PC-3 (cell line): Measurements from ENCODE around the gene CEP41. TPM values are rescaled to one million over a fixed set of nuclear protein-coding genes. Genes with fewer than 3 reads are reported as not detected.

Source experiments
- ATAC-seq: fragments of 200-7000 bp; cut with Tn5 transposase; 2 replicates; pipeline ENCODE4 v1.9.1; 2020; ENCODE audit warnings: mild to moderate bottlenecking, moderate library complexity
- BruUV-seq: library from RNA; stranded (reverse); fragments of 400-500 nt; replicated peaks from 2 replicates; lab custom pipeline; 2021; lab: Mats Ljungman, UMichigan
- CTCF ChIA-PET: fragments of 300-600 bp; sonication (Branson Sonifier 250); formaldehyde crosslinking; loops from one replicate; lab custom pipeline; 2022; ENCODE audit warnings: antibody characterized with exemption; lab: Charles Lee
- POLR2A ChIA-PET: fragments of 300-600 bp; sonication (Branson Sonifier 250); formaldehyde crosslinking; loops from one replicate; lab custom pipeline; 2022; ENCODE audit warnings: antibody characterized with exemption; ENCODE audit not compliant: unreplicated experiment; lab: Charles Lee
- DNase-seq: peaks from one replicate; pipeline ENCODE4 v3.0.0-alpha.2; 2015
- H2AFZ ChIP-seq: fragments of 300-600 bp; sonication (generic); 2 replicates; pipeline ENCODE4 v1.6.0; 2016; ENCODE audit warnings: antibody characterized with exemption, low read length
- H3F3A ChIP-seq: fragments of 300-600 bp; sonication (generic); one replicate; pipeline ENCODE4 v1.6.0; 2017; ENCODE audit warnings: antibody characterized with exemption, low read length, control low read depth, mild to moderate bottlenecking; ENCODE audit not compliant: unreplicated experiment
- H3K27ac ChIP-seq: fragments of 300-600 bp; sonication (generic); 2 replicates; pipeline ENCODE4 v1.5.1; 2016; ENCODE audit warnings: mild to moderate bottlenecking, low read length
- H3K27me3 ChIP-seq: fragments of 300-600 bp; sonication (generic); 2 replicates; pipeline ENCODE4 v1.6.1; 2016; ENCODE audit warnings: low read length, mixed read lengths
- H3K36me3 ChIP-seq: fragments of 300-600 bp; sonication (generic); 2 replicates; pipeline ENCODE4 v1.6.1; 2016; ENCODE audit warnings: low read depth, mixed run types, low read length, mixed read lengths
- H3K4me1 ChIP-seq: fragments of 300-600 bp; sonication (generic); 2 replicates; pipeline ENCODE4 v1.5.1; 2016; ENCODE audit warnings: low read length; ENCODE audit not compliant: insufficient read depth
- H3K4me2 ChIP-seq: fragments of 300-600 bp; sonication (generic); 2 replicates; pipeline ENCODE4 v1.6.0; 2016; ENCODE audit warnings: low read length
- H3K4me3 ChIP-seq: fragments of 300-600 bp; sonication (generic); 2 replicates; pipeline ENCODE4 v1.5.1; 2016; ENCODE audit warnings: mild to moderate bottlenecking, low read length, mixed read lengths
- H3K79me2 ChIP-seq: fragments of 300-600 bp; sonication (generic); 2 replicates; pipeline ENCODE4 v1.6.1; 2017; ENCODE audit warnings: low read length, mixed read lengths
- H3K9ac ChIP-seq: fragments of 300-600 bp; sonication (generic); 2 replicates; pipeline ENCODE4 v1.6.0; 2016; ENCODE audit warnings: mild to moderate bottlenecking, low read length
- H3K9me2 ChIP-seq: fragments of 300-600 bp; sonication (generic); replicated peaks from 2 replicates; pipeline ENCODE4 v1.6.1; 2016; ENCODE audit warnings: mixed run types, low read length, mixed read lengths
- H3K9me3 ChIP-seq: fragments of 300-600 bp; sonication (generic); 2 replicates; pipeline ENCODE4 v1.6.1; 2016; ENCODE audit warnings: low read length, mixed read lengths
- H4K20me1 ChIP-seq: fragments of 300-600 bp; sonication (generic); 2 replicates; pipeline ENCODE4 v1.6.1; 2016; ENCODE audit warnings: low read length, mixed read lengths
- EZH2 ChIP-seq: fragments of 300-600 bp; sonication (generic); IDR thresholded peaks from one replicate; pipeline ENCODE4 v1.6.1; 2017; ENCODE audit warnings: antibody characterized with exemption, mild to moderate bottlenecking, low read length; ENCODE audit not compliant: unreplicated experiment
- EZH2phosphoT487 ChIP-seq: fragments of 300-600 bp; sonication (generic); IDR thresholded peaks from 2 replicates; pipeline ENCODE4 v1.6.1; 2018; ENCODE audit warnings: mild to moderate bottlenecking, antibody characterized with exemption, low read length, borderline replicate concordance
- intact Hi-C: fragments of 100-400 bp; cut with micrococcal nuclease; formaldehyde crosslinking; loops from 2 replicates; pipeline ENCODE4 v1.9.0; 2023
- total RNA-seq: library from RNA; depleted of rRNA; stranded (reverse); fragments of >200 nt; gene quantifications from 2 replicates; pipeline ENCODE4 v1.2.3, GENCODE V29; 2014
- TF ChIP-seq, protein P1 (sequence below): fragments of 300-600 bp; sonication (generic); conservative IDR thresholded peaks from 2 replicates; pipeline ENCODE4 v1.5.1; 2017; ENCODE audit warnings: antibody characterized with exemption, low read depth, mild to moderate bottlenecking, low read length

The CEP41 gene
- total RNA-seq, 1 experiment from 2014 or later, result 10.4 TPM

DNA sequence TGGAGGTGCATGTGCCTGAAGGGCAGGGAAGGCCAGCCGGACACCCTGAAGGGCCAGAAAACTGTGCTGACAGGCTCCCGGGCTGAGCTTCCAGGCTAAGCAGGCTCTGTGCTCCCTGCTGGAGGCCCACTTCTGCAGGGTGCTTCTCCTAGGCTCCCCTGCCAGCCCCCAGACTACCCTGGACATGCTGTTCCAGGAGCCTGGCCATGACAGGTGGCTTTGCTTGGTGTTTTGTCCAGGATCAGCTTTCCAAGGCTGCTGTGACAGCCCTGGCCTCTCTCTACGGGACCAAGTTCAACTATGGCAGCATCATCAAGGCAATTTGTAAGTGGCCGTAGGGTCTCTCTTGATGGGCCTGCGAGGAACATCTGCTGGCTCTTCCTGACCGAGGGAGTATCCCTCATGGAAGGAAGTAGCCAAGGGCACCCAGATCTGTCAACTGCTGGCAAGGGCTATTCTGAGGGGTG, 55.2 kb downstream of the CEP41 start:
- TF ChIP-seq, protein P1, sequence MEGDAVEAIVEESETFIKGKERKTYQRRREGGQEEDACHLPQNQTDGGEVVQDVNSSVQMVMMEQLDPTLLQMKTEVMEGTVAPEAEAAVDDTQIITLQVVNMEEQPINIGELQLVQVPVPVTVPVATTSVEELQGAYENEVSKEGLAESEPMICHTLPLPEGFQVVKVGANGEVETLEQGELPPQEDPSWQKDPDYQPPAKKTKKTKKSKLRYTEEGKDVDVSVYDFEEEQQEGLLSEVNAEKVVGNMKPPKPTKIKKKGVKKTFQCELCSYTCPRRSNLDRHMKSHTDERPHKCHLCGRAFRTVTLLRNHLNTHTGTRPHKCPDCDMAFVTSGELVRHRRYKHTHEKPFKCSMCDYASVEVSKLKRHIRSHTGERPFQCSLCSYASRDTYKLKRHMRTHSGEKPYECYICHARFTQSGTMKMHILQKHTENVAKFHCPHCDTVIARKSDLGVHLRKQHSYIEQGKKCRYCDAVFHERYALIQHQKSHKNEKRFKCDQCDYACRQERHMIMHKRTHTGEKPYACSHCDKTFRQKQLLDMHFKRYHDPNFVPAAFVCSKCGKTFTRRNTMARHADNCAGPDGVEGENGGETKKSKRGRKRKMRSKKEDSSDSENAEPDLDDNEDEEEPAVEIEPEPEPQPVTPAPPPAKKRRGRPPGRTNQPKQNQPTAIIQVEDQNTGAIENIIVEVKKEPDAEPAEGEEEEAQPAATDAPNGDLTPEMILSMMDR, result no peak
- no peak for DNase-seq
- Histone ChIP-seq H3K9me3 (no peaks in the 10 kb centered on the region), H3K9ac (no peak overlapping the region), H3K4me2 (no peak overlapping the region), H3K79me2 (no peaks in the 10 kb centered on the region), H3K4me3 (no peak overlapping the region), H2AFZ (no peak overlapping the region), H3K9me2 (no peaks in the 10 kb centered on the region), H3K27ac (no peak overlapping the region), H3K36me3 (no peaks in the 10 kb centered on the region), H3F3A (no peaks in the 10 kb centered on the region), H4K20me1 (no peaks in the 10 kb centered on the region), H3K27me3 (no peaks in the 10 kb centered on the region), H3K4me1 (no peaks in the 10 kb centered on the region)
- ATAC-seq, result no peak
- POLR2A ChIA-PET, result no interaction called here
- no TSS peak for BruUV-seq
- intact Hi-C loops, result no loop called here
- CTCF ChIA-PET, result no interaction called here

DNA sequence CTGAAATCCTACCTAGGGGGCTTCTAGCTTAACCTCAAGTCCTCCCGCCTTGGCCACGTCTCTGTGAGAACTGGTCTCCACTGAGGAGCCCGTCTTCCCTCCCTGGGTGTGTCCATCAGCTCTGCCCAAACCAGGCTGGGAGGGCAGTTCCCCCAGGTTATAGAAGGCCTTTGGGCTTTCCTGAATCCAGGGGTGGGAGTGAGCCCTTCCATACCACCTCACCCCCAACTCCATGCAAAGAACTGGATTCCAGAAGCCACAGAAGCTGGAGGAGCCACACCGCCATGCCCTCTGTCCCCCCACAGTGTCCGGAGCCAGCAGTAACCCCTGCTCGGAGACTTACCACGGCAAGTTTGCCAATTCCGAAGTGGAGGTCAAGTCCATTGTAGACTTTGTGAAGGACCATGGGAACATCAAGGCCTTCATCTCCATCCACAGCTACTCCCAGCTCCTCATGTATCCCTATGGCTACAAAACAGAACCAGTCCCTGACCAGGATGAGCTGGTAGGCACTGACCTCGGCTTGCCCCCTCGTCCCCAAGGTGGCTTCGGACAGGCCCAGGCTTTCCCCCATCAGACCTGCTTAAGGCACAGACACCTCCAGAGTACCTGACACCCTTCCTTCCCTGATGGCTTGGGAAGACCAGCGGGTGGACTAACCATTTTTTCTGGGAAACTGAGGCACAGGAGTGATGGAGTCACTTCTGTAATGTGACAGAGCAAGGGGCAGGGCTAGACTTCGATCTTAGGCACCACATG, 55.8 kb downstream of the CEP41 start:
- DNase-seq, result no peak
- Histone ChIP-seq H3K4me3 (no peak overlapping the region), H4K20me1 (no peaks in the 10 kb centered on the region), H3K9ac (no peak overlapping the region), H3K4me2 (no peak overlapping the region), H3F3A (no peaks in the 10 kb centered on the region), H3K36me3 (no peaks in the 10 kb centered on the region), H3K79me2 (no peaks in the 10 kb centered on the region), H3K27me3 (no peaks in the 10 kb centered on the region), H3K9me3 (no peaks in the 10 kb centered on the region), H3K9me2 (no peaks in the 10 kb centered on the region), H3K4me1 (no peaks in the 10 kb centered on the region), H2AFZ (no peak overlapping the region), H3K27ac (no peak overlapping the region)
- CTCF ChIA-PET, result no interaction called here
- ATAC-seq, result no peak
- intact Hi-C loops, result no loop called here
- no TSS peak for BruUV-seq
- POLR2A ChIA-PET, result no interaction called here
- TF ChIP-seq EZH2phosphoT487, result no peak
- TF ChIP-seq EZH2, result no peak
- TF ChIP-seq, protein P1, result no peak

DNA sequence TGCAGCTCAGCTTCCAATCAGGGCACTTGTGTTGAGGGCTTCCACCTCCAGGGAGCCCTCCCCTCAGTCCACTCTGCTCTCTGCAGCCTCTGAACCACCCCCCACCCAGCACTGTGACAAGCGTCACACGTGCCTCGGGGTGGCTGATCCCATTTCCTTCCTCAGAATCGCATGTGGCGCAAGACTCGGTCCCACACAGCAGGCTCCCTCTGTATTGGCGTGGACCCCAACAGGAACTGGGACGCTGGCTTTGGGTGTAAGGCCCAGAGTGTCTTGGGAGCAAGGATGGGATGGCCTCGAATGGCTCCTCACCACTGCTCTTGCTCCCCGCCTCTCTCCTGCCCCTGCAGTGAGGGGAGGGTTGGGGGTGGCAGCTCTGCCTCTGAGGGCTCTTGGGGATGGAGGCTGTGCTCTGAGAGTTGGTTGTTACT, 56.4 kb downstream of the CEP41 start:
- H3F3A ChIP-seq, result no peaks in the 10 kb centered on the region
- intact Hi-C loops, result no loop called here
- no peaks in the 10 kb centered on the region for H4K20me1 ChIP-seq
- no peak overlapping the region for H3K4me3 ChIP-seq
- POLR2A ChIA-PET, result no interaction called here
- H3K27me3 ChIP-seq, result no peaks in the 10 kb centered on the region
- H3K4me2 ChIP-seq, result no peak overlapping the region
- BruUV-seq, result no TSS peak
- H3K4me1 ChIP-seq, result no peaks in the 10 kb centered on the region
- H3K36me3 ChIP-seq, result no peaks in the 10 kb centered on the region
- CTCF ChIA-PET, result no interaction called here
- no peak overlapping the region for H2AFZ ChIP-seq
- no peaks in the 10 kb centered on the region for H3K9me2 ChIP-seq
- H3K79me2 ChIP-seq, result no peaks in the 10 kb centered on the region
- no peak overlapping the region for H3K27ac ChIP-seq
- ATAC-seq (no peak), DNase-seq (no peak)
- H3K9ac ChIP-seq, result no peak overlapping the region
- no peak for TF ChIP-seq EZH2phosphoT487
- TF ChIP-seq, protein P1, result no peak
- no peak for TF ChIP-seq EZH2
- H3K9me3 ChIP-seq, result no peaks in the 10 kb centered on the region
